HepG2 (cell line): ENCODE data around the gene BORCS5. TPM values are rescaled to one million over a fixed set of nuclear protein-coding genes. Genes with fewer than 3 reads are reported as not detected.
A peak's percentile ranks its signal among the peaks of the same experiment; 100 is the strongest.

Source experiments
- ATAC-seq: fragments of 200-7000 bp; cut with Tn5 transposase; 3 replicates; pipeline ENCODE4 v1.9.1; 2020; ENCODE audit warnings: mild to moderate bottlenecking, moderate library complexity
- BruUV-seq: library from RNA; stranded (reverse); fragments of 400-500 nt; replicated peaks from 2 replicates; lab custom pipeline; 2021; lab: Mats Ljungman, UMichigan
- CTCF ChIA-PET: fragments of 300-600 bp; formaldehyde crosslinking; extraction: SDS; loops from one replicate; lab custom pipeline; 2021; ENCODE audit warnings: low total read pairs, inconsistent platforms, low intra/inter-chr PET ratio; lab: Yijun Ruan, JAX
- POLR2A ChIA-PET: fragments of 350-600 bp; sonication (Branson Sonifier 250); formaldehyde crosslinking; loops from one replicate; lab custom pipeline; 2020; ENCODE audit warnings: antibody characterized with exemption, inconsistent platforms; lab: Yijun Ruan, JAX
- DNase-seq: peaks from one replicate; pipeline ENCODE4 v3.0.0-alpha.2; 2015; ENCODE audit warnings: low spot score
- FAIRE-seq: peaks from 3 replicates; lab custom pipeline; 2011; peaks lifted over from hg19 to GRCh38; lab: Jason Lieb, UNC
- H2AFZ ChIP-seq: one replicate; pipeline ENCODE4 v1.6.1; 2011; ENCODE audit warnings: low read length, inconsistent platforms
- H3K27ac ChIP-seq: fragments of 300-600 bp; 3 replicates; pipeline ENCODE4 v1.8.0; 2011; ENCODE audit warnings: mixed run types, mild to moderate bottlenecking, mixed read lengths, low read length, inconsistent platforms; ENCODE audit not compliant: insufficient read depth; ENCODE audit errors: extremely low read length
- H3K27me3 ChIP-seq, 2 experiments: fragments of 200-600 bp in 1 of 2; 2 replicates in 1 of 2; 3 replicates in 1 of 2; pipeline versions ENCODE4 v1.6.0 to v1.8.0; 2011; ENCODE audit warnings: low read length in 2 of 2, mild to moderate bottlenecking in 2 of 2, moderate library complexity in 2 of 2, inconsistent platforms in 1 of 2; ENCODE audit not compliant: insufficient read depth in 2 of 2, control insufficient read depth in 1 of 2
- H3K36me3 ChIP-seq, 2 experiments: fragments of 200-600 bp in 1 of 2; replicated peaks in 1 of 2; 2 replicates in 1 of 2; 3 replicates in 1 of 2; pipeline versions ENCODE4 v1.5.1 to v1.8.0; 2011; ENCODE audit warnings: low read length in 2 of 2, inconsistent platforms in 1 of 2; ENCODE audit not compliant: insufficient read depth in 2 of 2, control insufficient read depth in 1 of 2
- H3K4me1 ChIP-seq: 2 replicates; pipeline ENCODE4 v1.5.1; 2012; ENCODE audit warnings: low read length, inconsistent platforms; ENCODE audit not compliant: insufficient read depth
- H3K4me2 ChIP-seq: 2 replicates; pipeline ENCODE4 v1.6.0; 2011; ENCODE audit warnings: low read depth, low read length, inconsistent platforms
- H3K4me3 ChIP-seq, 3 experiments: fragments of 200-600 bp in 1 of 3; sonication (generic), shearing (Covaris generic) in 1 of 3; replicated peaks in 1 of 3; 2 replicates each; pipeline ENCODE4 v1.5.1; 2011 to 2016; ENCODE audit warnings: low read length in 3 of 3, inconsistent platforms in 2 of 3, low read depth in 2 of 3, mild to moderate bottlenecking in 2 of 3, control low read depth in 1 of 3, mixed read lengths in 1 of 3; ENCODE audit not compliant: insufficient read depth in 1 of 3
- H3K79me2 ChIP-seq: one replicate; pipeline ENCODE4 v1.6.1; 2011; ENCODE audit warnings: low read length, inconsistent platforms; ENCODE audit not compliant: insufficient read depth
- H3K9ac ChIP-seq: 2 replicates; pipeline ENCODE4 v1.6.0; 2011; ENCODE audit warnings: mild to moderate bottlenecking, low read depth, low read length, inconsistent platforms; ENCODE audit not compliant: insufficient read depth
- H3K9me3 ChIP-seq: 2 replicates; pipeline ENCODE4 v1.5.1; 2012; ENCODE audit warnings: mild to moderate bottlenecking, low read length
- H4K20me1 ChIP-seq: 2 replicates; pipeline ENCODE4 v1.6.0; 2011; ENCODE audit warnings: inconsistent platforms, mild to moderate bottlenecking, low read length, moderate library complexity; ENCODE audit not compliant: insufficient read depth
- CHD4 ChIP-seq: fragments of 200-600 bp; sonication (generic); IDR thresholded peaks from 2 replicates; pipeline ENCODE4 v1.7.0; 2017; ENCODE audit warnings: mild to moderate bottlenecking, low read length, borderline replicate concordance
- FLYWCH1 ChIP-seq: sonication (generic); formaldehyde crosslinking; IDR thresholded peaks from 2 replicates; pipeline ENCODE4 v1.8.1; 2023; ENCODE audit warnings: mild to moderate bottlenecking, missing genetic modification reagents
- GATAD2A ChIP-seq: IDR thresholded peaks from 2 replicates; pipeline ENCODE4 v1.6.1; 2016
- HOMEZ ChIP-seq: IDR thresholded peaks from 2 replicates; pipeline ENCODE4 v1.6.1; 2016; ENCODE audit warnings: low read depth
- NFATC3 ChIP-seq: sonication (generic); formaldehyde crosslinking; IDR thresholded peaks from 2 replicates; pipeline ENCODE4 v1.5.1; 2020; ENCODE audit warnings: mild to moderate bottlenecking, missing genetic modification reagents
- NRL ChIP-seq: sonication (generic); formaldehyde crosslinking; IDR thresholded peaks from 2 replicates; pipeline ENCODE4 v1.5.0; 2020; ENCODE audit warnings: missing genetic modification reagents, mild to moderate bottlenecking, moderate library complexity, borderline replicate concordance
- SOX6 ChIP-seq, 2 experiments: fragments of 450-650 bp in 1 of 2; sonication (generic) in 1 of 2; formaldehyde crosslinking in 1 of 2; IDR thresholded peaks; 2 replicates each; pipeline versions ENCODE4 v1.4.0 to v1.6.1; 2017 to 2020; ENCODE audit warnings: antibody characterized with exemption in 1 of 2, mild to moderate bottlenecking in 1 of 2, missing genetic modification reagents in 1 of 2
- ZBTB1 ChIP-seq: sonication (generic); formaldehyde crosslinking; IDR thresholded peaks from 2 replicates; pipeline ENCODE4 v1.4.0; 2020; ENCODE audit warnings: missing genetic modification reagents, borderline replicate concordance
- ZFP36 ChIP-seq: fragments of 150-350 bp; IDR thresholded peaks from 2 replicates; pipeline ENCODE4 v1.6.1; 2018; ENCODE audit warnings: borderline replicate concordance, low read length, low read depth; ENCODE audit not compliant: partially characterized antibody
- ZHX2 ChIP-seq, 2 experiments: sonication (generic) in 1 of 2; formaldehyde crosslinking in 1 of 2; IDR thresholded peaks; 2 replicates each; pipeline versions ENCODE4 v1.6.1 to v1.9.0; 2014 to 2022; ENCODE audit warnings: antibody characterized with exemption in 1 of 2, borderline replicate concordance in 1 of 2, inconsistent platforms in 1 of 2, low read depth in 1 of 2, missing genetic modification reagents in 1 of 2
- ZNF205 ChIP-seq: IDR thresholded peaks from 2 replicates; pipeline ENCODE4 v1.6.1; 2018; ENCODE audit warnings: missing biosample characterization, missing genetic modification reagents
- ZNF503 ChIP-seq: sonication (generic); formaldehyde crosslinking; IDR thresholded peaks from 2 replicates; pipeline ENCODE4 v1.4.0; 2020; ENCODE audit warnings: missing genetic modification reagents
- ZNF703 ChIP-seq: sonication (generic); formaldehyde crosslinking; IDR thresholded peaks from 2 replicates; pipeline ENCODE4 v1.5.1; 2020; ENCODE audit warnings: missing genetic modification reagents, mild to moderate bottlenecking, moderate library complexity, borderline replicate concordance
- WGBS: methylation state at CpG from one replicate; pipeline ENCODE4 v1.1.6; 2017; ENCODE audit warnings: low lambda C conversion rate; 5-methylcytosine and 5-hydroxymethylcytosine counted together
- in situ Hi-C: cut with HindIII; loops from 2 replicates; pipeline ENCODE4 v1.10.0; 2017; ENCODE audit warnings: low pct_unique_long_range_greater_than_20kb; ENCODE audit not compliant: extremely low pct_ligation_motif_present
- intact Hi-C: fragments of 100-400 bp; cut with micrococcal nuclease; formaldehyde crosslinking; loops from one replicate; pipeline ENCODE4 v1.10.0; 2022; ENCODE audit not compliant: unreplicated experiment
- polyA plus RNA-seq, 8 experiments: library from polyadenylated mRNA; depleted of rRNA in 3 of 8; stranded (reverse) in 7 of 8; unstranded in 1 of 8; fragments of >200 nt; fragmentation: Illumina TruSeq in 4 of 8; extraction: Trizol in 4 of 8; gene quantifications; 2 replicates each; pipeline versions ENCODE4 v1.2.1 to v1.2.3, GENCODE V29; 2011 to 2016; ENCODE audit warnings: low read depth in 4 of 8, missing spikeins in 1 of 8, mixed read lengths in 1 of 8; ENCODE audit not compliant: insufficient read depth in 1 of 8
- total RNA-seq, 5 experiments: library from RNA; depleted of rRNA; stranded (reverse); fragments of >200 nt; fragmentation: Illumina TruSeq; extraction: Trizol; gene quantifications; 2 replicates each; pipeline ENCODE4 v1.2.3, GENCODE V29; 2016; ENCODE audit warnings: low read depth in 1 of 5

Gene BORCS5
- total and polyA plus RNA-seq, 2 of the 13 experiments (the other 11 are each of a cell fraction or from before 2014, with no cell fraction given): 3.9 to 4.7 TPM

GRCh38 chr12:12336049-12336411, 20.8 kb upstream of the BORCS5 start (continued):
- peak; percentile 24; the same call in 1 of the 2 replicates for TF ChIP-seq HOMEZ (CRISPR knock-in tag)
- TF ChIP-seq ZBTB1 (CRISPR knock-in tag): no peak

GRCh38 chr12:12336511-12336910, 20.4 kb upstream of the BORCS5 start:
- no peak for FAIRE-seq
- Histone ChIP-seq H3K4me2 (0 out of 2 replicates have a peak overlapping the region, but pooled peaks have one; percentile 43), H3K4me3 (no peak overlapping the region), H3K27me3 (no peaks in the 10 kb centered on the region), H3K36me3 (no peaks in the 10 kb centered on the region), H3K9ac (no peak overlapping the region), H3K9me3 (no peaks in the 10 kb centered on the region), H3K27ac (peak overlapping the region; percentile 33), H3K79me2 (no peaks in the 10 kb centered on the region), H3K4me1 (peaks cover 34% of the 10 kb centered on the region), H4K20me1 (no peaks in the 10 kb centered on the region), H2AFZ (no peak overlapping the region)
- intact Hi-C loops: no loop called here
- CTCF ChIA-PET: no interaction called here
- WGBS: 100% methylated on average over 1 of the region's 1 CpG
- ATAC-seq: no peak
- POLR2A ChIA-PET: interaction anchor here (1.5 to 2.1 kb wide), 2 partner anchors 13 to 15 kb away, joined by 5 to 7 read pairs; partner anchors contain the start of gene MANSC1
- in situ Hi-C loops: no loop called here
- DNase-seq: no peak
- BruUV-seq: no TSS peak
- TF ChIP-seq ZNF205 (CRISPR knock-in tag) (no peak), ZHX2 (IDR thresholded peaks at IDR 0.05; ENCODE audit: low read depth) (no peak), ZHX2 (CRISPR knock-in tag; IDR thresholded peaks at IDR 0.05; ENCODE audit: borderline replicate concordance) (no peak), GATAD2A (CRISPR knock-in tag) (no peak), NRL (CRISPR knock-in tag) (no peak), NFATC3 (CRISPR knock-in tag) (no peak), SOX6 (IDR thresholded peaks at IDR 0.05) (no peak), SOX6 (CRISPR knock-in tag; IDR thresholded peaks at IDR 0.05) (no peak), FLYWCH1 (CRISPR knock-in tag) (no peak), ZNF703 (CRISPR knock-in tag) (no peak), ZNF503 (CRISPR knock-in tag) (no peak), CHD4 (no peak), ZFP36 (no peak)
